ENCODE measurements around the gene EMC9. TPM values are rescaled to one million over a fixed set of nuclear protein-coding genes. Genes with fewer than 3 reads are reported as not detected.

The EMC9 gene
- total RNA-seq, 1 experiment from 2014 or later: 23.0 TPM

DNA sequence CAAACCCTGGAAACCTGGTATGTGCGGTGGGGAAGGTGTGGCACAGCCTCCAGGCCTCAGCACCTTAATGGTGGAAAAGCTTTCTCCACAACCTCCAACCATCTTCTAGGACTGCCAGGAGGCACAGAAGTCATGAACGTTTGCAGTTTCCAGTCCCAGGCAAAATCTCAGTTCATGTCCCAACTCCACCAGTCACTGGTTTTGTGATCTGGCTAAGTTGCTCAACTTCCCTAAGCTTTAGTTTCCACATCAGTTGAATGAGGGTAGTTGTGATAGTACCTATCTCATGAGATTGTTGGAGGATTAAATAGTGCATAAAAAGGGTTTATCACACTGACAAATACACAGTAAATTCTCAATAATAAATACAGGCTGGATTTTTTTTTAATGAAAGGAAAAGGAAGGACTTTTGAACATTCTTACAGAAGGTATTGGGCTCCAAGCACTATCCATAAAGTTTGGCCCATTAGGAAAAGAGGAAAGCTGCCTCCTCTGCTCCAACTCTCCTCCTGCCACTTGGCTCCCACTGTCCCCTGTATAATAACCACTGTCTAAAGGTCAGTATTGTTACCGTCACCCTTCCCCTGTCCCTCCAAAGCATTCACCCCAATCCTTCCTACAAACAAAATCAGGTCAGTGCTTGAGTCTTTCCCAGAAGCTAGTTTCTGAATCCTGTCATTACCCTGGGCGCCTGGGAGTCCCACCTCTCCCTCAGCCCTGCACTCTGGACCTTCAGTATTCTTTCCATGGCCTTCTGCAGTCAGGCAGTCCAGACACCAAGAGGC, 41.0 kb downstream of the EMC9 start:
- in situ Hi-C loops (cut with HindIII; ENCODE audit: low pct_unique_long_range_greater_than_20kb, low sequenced_read_pairs): no loop called here
- DNase-seq (ENCODE audit: low read depth): no peak

DNA sequence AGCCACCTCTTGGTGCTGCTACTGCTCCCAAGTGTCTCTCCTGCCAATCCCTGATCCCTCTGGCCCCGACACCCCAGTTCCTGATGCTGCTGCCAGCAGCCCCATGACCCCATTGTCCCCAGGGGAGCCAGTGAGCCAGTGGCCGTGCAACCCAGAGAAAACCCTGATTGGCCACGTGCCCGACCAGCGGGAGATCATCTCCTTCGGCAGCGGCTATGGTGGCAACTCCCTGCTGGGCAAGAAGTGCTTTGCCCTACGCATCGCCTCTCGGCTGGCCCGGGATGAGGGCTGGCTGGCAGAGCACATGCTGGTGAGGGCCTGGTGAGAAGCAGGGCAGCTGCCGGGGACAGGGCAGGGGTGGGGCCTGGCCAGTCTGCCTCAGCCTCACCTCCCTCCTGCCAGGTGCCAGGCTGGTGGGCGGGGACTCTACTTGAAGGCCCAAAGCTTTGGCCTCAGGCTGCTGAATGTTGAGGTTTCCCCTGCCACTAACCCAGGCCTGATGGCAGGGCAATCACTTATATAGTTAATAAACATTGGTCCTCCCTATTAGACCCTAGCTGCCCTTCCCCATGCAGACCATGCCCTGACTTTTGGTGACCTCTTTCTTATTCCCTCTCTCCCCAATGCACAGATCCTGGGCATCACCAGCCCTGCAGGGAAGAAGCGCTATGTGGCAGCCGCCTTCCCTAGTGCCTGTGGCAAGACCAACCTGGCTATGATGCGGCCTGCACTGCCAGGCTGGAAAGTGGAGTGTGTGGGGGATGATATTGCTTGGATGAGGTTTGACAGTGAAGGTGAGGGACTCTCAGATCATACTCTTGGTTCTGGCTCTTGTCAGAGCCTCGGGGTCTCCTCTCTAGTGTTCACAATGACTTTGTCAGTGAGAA, 42.2 kb downstream of the EMC9 start:
- in situ Hi-C loops (cut with HindIII; ENCODE audit: low pct_unique_long_range_greater_than_20kb, low sequenced_read_pairs): no loop called here
- no peak for DNase-seq (ENCODE audit: low read depth)

DNA sequence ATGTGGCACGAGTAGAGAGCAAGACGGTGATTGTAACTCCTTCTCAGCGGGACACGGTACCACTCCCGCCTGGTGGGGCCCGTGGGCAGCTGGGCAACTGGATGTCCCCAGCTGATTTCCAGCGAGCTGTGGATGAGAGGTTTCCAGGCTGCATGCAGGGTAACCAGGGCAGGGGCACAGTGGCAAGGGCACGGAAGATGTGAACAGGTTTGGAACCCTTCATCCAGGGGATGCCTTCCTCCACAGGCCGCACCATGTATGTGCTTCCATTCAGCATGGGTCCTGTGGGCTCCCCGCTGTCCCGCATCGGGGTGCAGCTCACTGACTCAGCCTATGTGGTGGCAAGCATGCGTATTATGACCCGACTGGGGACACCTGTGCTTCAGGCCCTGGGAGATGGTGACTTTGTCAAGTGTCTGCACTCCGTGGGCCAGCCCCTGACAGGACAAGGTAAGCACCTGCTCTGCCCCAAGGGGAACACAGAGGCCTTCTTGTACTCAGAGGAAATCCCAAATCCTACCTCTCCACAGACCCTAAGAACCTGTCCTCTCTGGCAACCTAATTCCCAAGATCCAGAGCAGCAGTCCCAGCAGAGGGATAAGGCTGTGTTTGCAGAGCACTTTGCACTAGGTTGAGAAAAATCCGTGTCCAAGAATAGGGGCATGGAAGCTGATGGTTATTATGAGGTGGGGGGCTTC, 43.0 kb downstream of the EMC9 start:
- in situ Hi-C loops (cut with HindIII; ENCODE audit: low pct_unique_long_range_greater_than_20kb, low sequenced_read_pairs): no loop called here
- no peak for DNase-seq (ENCODE audit: low read depth)

DNA sequence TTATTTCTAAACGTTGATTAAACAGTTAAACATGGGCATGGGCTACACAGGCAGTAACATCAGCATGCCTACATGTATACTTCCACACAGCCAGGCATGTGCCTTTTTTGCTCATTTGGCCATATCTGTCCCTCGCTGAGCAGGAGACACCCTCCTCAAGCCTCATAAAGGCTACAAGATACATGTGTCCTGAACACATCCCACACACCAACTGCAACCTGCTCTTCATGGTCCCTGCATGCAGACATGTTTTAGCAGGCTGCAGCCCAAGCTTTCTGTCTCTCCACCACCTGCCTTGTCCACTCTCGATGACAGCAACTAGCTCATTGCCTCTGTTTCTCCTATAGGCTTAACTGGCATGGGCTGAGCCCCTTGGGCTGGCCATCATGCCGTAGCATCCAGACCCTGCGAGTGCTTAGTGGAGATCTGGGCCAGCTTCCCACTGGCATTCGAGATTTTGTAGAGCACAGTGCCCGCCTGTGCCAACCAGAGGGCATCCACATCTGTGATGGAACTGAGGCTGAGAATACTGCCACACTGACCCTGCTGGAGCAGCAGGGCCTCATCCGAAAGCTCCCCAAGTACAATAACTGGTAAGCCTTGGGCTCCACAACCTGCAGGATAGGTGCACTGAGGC, 44.7 kb downstream of the EMC9 start:
- in situ Hi-C loops (cut with HindIII; ENCODE audit: low pct_unique_long_range_greater_than_20kb, low sequenced_read_pairs): no loop called here
- DNase-seq (ENCODE audit: low read depth): no peak

DNA sequence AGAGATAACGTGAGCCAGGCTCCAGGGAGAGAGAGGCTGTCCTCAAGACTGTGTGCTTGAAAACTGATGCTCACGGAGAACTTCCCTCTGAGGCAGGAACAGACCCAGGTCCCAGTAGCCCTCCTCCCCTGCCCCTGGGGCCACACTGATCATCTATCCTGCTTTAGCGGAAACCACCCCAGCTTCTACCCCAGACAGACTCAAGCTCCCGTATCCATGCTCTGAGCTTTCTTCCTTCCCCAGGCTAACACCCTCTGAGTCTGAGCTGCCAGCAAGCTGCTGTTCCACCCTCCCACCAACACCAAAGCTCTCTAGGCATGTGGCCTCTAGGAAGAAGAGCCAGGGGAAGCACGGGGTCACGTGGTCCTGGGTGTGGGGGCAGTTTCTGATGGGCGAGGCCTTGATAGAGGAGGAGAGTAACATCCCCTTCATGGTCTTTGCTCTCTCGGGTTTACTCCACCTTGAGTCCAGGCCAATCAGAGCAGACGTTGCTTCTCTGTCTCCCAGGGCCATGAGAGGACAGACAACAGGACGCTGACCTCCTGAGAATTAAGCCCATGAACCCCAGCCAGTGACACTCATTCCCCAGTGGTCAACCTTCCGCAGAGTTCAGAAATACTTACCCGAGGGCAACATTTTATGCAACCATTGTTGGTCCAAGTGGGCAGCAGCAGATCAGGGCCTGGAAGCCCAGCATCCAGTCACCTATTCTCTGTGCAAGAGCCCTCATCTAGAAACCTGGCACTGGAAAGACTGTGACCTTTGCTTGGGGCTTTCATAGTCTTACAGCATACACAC, 45.9 kb downstream of the EMC9 start:
- peak; percentile 88 for DNase-seq (ENCODE audit: low read depth)
- in situ Hi-C loops (cut with HindIII; ENCODE audit: low pct_unique_long_range_greater_than_20kb, low sequenced_read_pairs): no loop called here

DNA sequence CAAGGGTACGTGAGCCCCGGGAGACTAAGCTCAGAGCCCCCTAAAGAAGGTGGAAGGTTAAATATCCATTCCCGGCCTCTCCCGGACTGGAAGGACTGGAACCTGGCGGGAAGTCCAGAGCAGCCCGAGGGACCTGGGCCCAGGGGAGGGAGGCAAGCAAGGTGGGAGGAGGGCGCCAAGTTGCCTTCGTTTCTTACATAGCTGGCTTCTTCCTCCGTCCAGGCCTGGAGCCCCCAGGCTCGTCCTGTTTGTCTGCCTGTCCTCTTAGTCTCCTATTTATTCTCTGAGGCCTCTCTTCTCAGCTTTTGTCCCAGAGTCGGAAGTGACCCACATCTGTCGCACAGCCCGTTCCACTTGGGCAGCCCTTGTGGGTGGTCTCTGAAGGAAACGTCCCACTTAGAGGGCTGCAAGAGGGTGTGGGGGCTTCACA, 46.5 kb downstream of the EMC9 start:
- in situ Hi-C loops (cut with HindIII; ENCODE audit: low pct_unique_long_range_greater_than_20kb, low sequenced_read_pairs): no loop called here
- DNase-seq (ENCODE audit: low read depth): no peak

DNA sequence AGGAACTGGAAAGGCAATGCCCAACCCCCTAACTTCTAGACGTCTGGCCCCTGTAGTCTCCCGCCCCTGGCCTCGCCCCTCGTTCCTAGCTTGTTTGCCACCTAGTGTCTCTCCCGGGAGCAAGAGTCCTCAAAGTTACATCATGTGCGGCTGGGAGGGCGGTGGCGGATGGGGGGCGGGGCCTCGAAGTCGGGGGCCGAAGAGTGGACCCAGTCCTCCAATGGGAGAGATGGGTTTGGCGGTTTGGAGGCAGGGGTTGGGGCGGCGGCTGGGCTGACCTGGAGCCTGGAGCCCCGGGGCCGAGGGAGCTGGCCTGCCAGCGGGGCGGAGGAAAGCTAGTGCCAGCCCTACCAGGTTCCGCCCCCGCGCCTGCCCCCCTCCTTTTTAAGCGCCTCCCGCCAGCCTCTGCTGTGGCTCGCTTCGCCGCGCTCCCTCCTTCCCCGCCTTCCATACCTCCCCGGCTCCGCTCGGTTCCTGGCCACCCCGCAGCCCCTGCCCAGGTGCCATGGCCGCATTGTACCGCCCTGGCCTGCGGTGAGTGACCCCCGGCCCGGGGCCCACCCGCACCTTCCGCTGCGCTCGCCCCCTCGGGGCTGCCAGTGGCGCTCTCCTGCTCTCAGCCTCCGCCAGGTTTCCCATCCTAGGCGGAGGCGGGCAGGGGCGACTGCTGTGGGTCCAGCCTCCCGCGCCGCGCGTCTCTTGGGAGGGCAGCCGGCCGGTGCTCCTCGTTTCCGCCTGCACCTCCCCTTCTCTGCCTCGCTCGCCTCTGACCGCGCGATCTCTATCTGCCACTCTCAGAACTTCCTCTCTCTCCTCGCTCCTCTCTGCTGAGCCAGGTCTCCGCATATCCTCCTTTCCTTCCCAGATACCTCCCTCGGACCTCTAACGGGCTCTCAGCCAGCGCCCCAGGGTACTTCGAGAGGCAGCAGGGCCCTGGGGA, 47.2 kb downstream of the EMC9 start, which contains the start of gene PCK2:
Gene PCK2, plus strand, starts transcription at position 411 of the 940 bp plus-strand sequence. Its CDS starts 95 bp downstream, at position 506.
- DNase-seq (ENCODE audit: low read depth): peak; percentile 89
- in situ Hi-C loops (cut with HindIII; ENCODE audit: low pct_unique_long_range_greater_than_20kb, low sequenced_read_pairs): no loop called here

DNA sequence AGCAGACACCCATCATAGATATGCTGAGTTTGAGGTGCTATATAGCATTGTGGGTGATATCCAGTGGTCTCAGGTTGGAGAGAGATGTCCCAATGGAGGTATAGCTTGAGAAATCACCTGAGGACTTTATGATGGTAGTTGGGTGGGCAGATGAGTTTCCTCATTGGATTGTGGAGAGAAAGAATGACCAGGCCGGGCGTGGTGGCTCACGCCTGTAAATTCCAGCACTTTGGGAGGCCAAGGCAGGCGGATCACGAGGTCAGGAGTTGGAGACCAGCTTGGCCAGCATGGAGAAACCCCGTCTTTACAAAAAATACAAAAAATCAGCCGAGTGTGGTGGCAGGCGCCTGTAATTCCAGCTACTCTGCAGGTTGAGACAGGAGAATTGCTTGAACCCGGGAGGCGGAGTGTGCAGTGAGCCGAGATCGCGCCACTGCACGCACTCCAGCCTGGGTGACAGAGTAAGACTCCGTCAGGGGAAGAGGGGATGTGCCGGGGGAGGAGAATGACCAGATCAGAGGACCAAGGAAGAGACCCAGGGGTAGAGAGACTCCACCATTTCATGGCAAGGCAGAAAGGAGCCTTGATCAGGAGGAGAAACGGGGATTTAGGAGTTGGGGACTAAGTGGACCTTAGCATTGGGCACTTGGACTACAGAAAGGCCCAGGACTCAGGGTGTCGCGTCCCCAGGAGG, 48.0 kb downstream of the EMC9 start:
- in situ Hi-C loops (cut with HindIII; ENCODE audit: low pct_unique_long_range_greater_than_20kb, low sequenced_read_pairs): no loop called here

DNA sequence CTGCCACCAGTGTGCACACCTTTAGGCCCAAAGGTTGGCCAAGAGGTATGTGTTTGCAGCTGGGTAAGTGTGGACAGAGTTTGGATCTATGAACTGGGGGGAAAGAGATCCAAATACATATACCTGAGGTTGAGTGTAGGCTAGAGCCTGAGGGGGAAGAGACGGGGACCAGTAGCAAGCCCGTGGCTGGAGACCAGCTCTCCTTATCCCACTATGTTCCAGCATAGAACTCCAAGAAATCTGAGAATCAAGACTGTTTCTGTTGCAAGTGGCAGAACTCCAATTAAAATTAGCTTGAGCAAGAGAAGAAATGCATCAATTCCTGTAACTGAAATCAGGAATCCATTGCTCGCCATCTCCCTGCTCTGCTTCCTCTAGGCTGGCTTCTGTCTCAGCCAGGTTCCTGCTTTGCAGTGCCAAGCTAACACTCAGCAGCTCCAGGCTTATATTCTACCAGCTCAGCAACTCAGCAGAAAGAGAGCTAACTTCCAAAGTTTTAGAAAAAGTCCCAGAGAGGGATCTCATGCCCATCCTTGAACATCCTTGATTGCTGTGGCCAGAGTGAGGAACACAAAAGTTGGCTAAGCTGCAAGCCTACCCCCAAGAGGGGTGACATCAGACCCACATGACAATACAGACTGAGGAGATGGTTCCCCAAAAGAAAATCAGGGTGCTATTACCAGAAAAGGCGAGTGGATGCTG, 48.7 kb downstream of the EMC9 start:
- in situ Hi-C loops (cut with HindIII; ENCODE audit: low pct_unique_long_range_greater_than_20kb, low sequenced_read_pairs): no loop called here
- no peak for DNase-seq (ENCODE audit: low read depth)

More for the DNA sequence above, 48.0 kb downstream of the EMC9 start:
- DNase-seq (ENCODE audit: low read depth): no peak

DNA sequence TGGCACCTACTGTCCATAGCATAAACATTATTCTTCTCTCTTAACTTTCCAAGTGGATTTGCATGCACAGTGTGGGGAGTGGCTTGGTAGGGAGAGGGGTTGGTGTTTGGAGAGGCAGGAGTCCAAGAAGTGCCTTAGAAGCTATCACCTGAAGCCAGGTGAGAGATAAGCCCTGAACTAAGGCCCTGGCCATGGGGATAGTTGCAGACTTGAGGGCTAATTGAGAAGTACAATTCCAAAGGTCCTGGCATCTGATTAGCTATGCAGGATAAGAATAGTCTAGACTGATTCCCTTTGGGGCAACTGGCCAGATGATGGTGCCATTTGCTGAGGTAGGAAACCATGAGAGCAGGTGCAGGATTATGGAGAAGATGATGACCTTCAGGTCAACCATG, 49.3 kb downstream of the EMC9 start:
- in situ Hi-C loops (cut with HindIII; ENCODE audit: low pct_unique_long_range_greater_than_20kb, low sequenced_read_pairs): no loop called here
- DNase-seq (ENCODE audit: low read depth): no peak

DNA sequence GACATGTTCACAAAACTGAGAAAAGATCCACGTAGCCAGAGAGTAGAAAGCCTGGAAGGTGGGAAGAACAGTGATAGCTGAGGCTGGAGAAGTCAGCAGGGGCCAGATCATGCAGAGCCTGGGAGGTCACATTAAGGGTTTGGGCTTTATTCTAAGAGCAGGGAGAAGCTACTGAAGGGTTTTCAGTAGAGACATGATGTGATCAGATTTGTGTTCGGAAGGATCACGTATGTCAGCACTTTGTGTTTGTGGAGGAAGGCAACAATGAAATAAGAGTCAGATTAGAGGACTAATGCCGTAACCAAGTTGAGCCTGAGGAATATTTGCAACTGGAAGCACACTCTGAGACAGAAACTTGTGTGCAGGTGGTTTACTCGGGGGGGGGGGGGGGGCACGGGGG, 51.5 kb downstream of the EMC9 start:
- DNase-seq (ENCODE audit: low read depth): no peak
- in situ Hi-C loops (cut with HindIII; ENCODE audit: low pct_unique_long_range_greater_than_20kb, low sequenced_read_pairs): no loop called here

Other genes with a start within 250 kb of the EMC9 start
- 50.0 and 62.4 TPM in 2 replicates for gene DHRS4, start 187.8 kb downstream of the EMC9 start, total RNA-seq (2014; rRNA removed; shearing (Covaris generic); ENCODE audit: low replicate concordance)
- gene DHRS4L2, start 152.7 kb downstream of the EMC9 start, total RNA-seq (2014; rRNA removed; shearing (Covaris generic); ENCODE audit: low replicate concordance): 15.3 and 32.1 TPM in 2 replicates
- 0.26 TPM in 1 of 2 replicates, not detected in the other for gene CARMIL3, start 89.6 kb downstream of the EMC9 start, total RNA-seq (2014; rRNA removed; shearing (Covaris generic); ENCODE audit: low replicate concordance)
- 0.07 TPM in 1 of 2 replicates, not detected in the other for gene CPNE6, start 70.0 kb downstream of the EMC9 start, total RNA-seq (2014; rRNA removed; shearing (Covaris generic); ENCODE audit: low replicate concordance)
- 19.5 and 54.7 TPM in 2 replicates for gene PCK2, start 47.3 kb downstream of the EMC9 start, total RNA-seq (2014; rRNA removed; shearing (Covaris generic); ENCODE audit: low replicate concordance)
- gene DCAF11, start 26.8 kb downstream of the EMC9 start, total RNA-seq (2014; rRNA removed; shearing (Covaris generic); ENCODE audit: low replicate concordance): 47.4 and 117 TPM in 2 replicates
- gene NRL, start 26.6 kb downstream of the EMC9 start, total RNA-seq (2014; rRNA removed; shearing (Covaris generic); ENCODE audit: low replicate concordance): 1.8 TPM in 1 of 2 replicates, not detected in the other
- not detected in 2 replicates for gene FITM1, start 10.9 kb downstream of the EMC9 start, total RNA-seq (2014; rRNA removed; shearing (Covaris generic); ENCODE audit: low replicate concordance)
- 77.8 and 123 TPM in 2 replicates for gene PSME1, start 5.4 kb downstream of the EMC9 start, total RNA-seq (2014; rRNA removed; shearing (Covaris generic); ENCODE audit: low replicate concordance)
- 191 and 202 TPM in 2 replicates for gene PSME2, start 5.0 kb upstream of the EMC9 start, total RNA-seq (2014; rRNA removed; shearing (Covaris generic); ENCODE audit: low replicate concordance)
- 46.1 and 48.9 TPM in 2 replicates for gene RNF31, start 5.9 kb upstream of the EMC9 start, total RNA-seq (2014; rRNA removed; shearing (Covaris generic); ENCODE audit: low replicate concordance)
- 29.9 and 36.1 TPM in 2 replicates for gene IRF9, start 19.7 kb upstream of the EMC9 start, total RNA-seq (2014; rRNA removed; shearing (Covaris generic); ENCODE audit: low replicate concordance)
- not detected in 2 replicates for gene REC8, start 30.5 kb upstream of the EMC9 start, total RNA-seq (2014; rRNA removed; shearing (Covaris generic); ENCODE audit: low replicate concordance)
- 25.7 and 32.7 TPM in 2 replicates for gene IPO4, start 47.2 kb upstream of the EMC9 start, total RNA-seq (2014; rRNA removed; shearing (Covaris generic); ENCODE audit: low replicate concordance)
- gene TM9SF1, start 53.9 kb upstream of the EMC9 start, total RNA-seq (2014; rRNA removed; shearing (Covaris generic); ENCODE audit: low replicate concordance): 50.9 and 57.1 TPM in 2 replicates
- not detected in 2 replicates for gene TSSK4, start 64.1 kb upstream of the EMC9 start, total RNA-seq (2014; rRNA removed; shearing (Covaris generic); ENCODE audit: low replicate concordance)
- 23.3 and 52.2 TPM in 2 replicates for gene CHMP4A, start 71.9 kb upstream of the EMC9 start, total RNA-seq (2014; rRNA removed; shearing (Covaris generic); ENCODE audit: low replicate concordance)
- gene MDP1, start 74.5 kb upstream of the EMC9 start, total RNA-seq (2014; rRNA removed; shearing (Covaris generic); ENCODE audit: low replicate concordance): 19.8 and 23.5 TPM in 2 replicates
- gene NEDD8, start 90.8 kb upstream of the EMC9 start, total RNA-seq (2014; rRNA removed; shearing (Covaris generic); ENCODE audit: low replicate concordance): 129 and 160 TPM in 2 replicates
- gene GMPR2, start 91.3 kb upstream of the EMC9 start, total RNA-seq (2014; rRNA removed; shearing (Covaris generic); ENCODE audit: low replicate concordance): 57.8 and 93.4 TPM in 2 replicates
- gene TINF2, start 101.0 kb upstream of the EMC9 start, total RNA-seq (2014; rRNA removed; shearing (Covaris generic); ENCODE audit: low replicate concordance): 27.7 and 38.3 TPM in 2 replicates
- gene TGM1, start 121.6 kb upstream of the EMC9 start, total RNA-seq (2014; rRNA removed; shearing (Covaris generic); ENCODE audit: low replicate concordance): 0.44 TPM in 1 of 2 replicates, not detected in the other
- 10.3 and 12.9 TPM in 2 replicates for gene RABGGTA, start 130.0 kb upstream of the EMC9 start, total RNA-seq (2014; rRNA removed; shearing (Covaris generic); ENCODE audit: low replicate concordance)
- 5.3 and 9.2 TPM in 2 replicates for gene DHRS1, start 158.2 kb upstream of the EMC9 start, total RNA-seq (2014; rRNA removed; shearing (Covaris generic); ENCODE audit: low replicate concordance)
- 8.8 and 13.8 TPM in 2 replicates for gene NOP9, start 158.3 kb upstream of the EMC9 start, total RNA-seq (2014; rRNA removed; shearing (Covaris generic); ENCODE audit: low replicate concordance)
- gene CIDEB, start 166.4 kb upstream of the EMC9 start, total RNA-seq (2014; rRNA removed; shearing (Covaris generic); ENCODE audit: low replicate concordance): 1.0 and 6.8 TPM in 2 replicates
- 0.98 TPM in 1 of 2 replicates, not detected in the other for gene LTB4R2, start 168.5 kb upstream of the EMC9 start, total RNA-seq (2014; rRNA removed; shearing (Covaris generic); ENCODE audit: low replicate concordance)
- 0.12 and 2.7 TPM in 2 replicates for gene LTB4R, start 169.9 kb upstream of the EMC9 start, total RNA-seq (2014; rRNA removed; shearing (Covaris generic); ENCODE audit: low replicate concordance)
- not detected in 2 replicates for gene ADCY4, start 193.5 kb upstream of the EMC9 start, total RNA-seq (2014; rRNA removed; shearing (Covaris generic); ENCODE audit: low replicate concordance)
- gene RIPK3, start 198.4 kb upstream of the EMC9 start, total RNA-seq (2014; rRNA removed; shearing (Covaris generic); ENCODE audit: low replicate concordance): not detected in 2 replicates
- not detected in 2 replicates for gene NFATC4, start 226.6 kb upstream of the EMC9 start, total RNA-seq (2014; rRNA removed; shearing (Covaris generic); ENCODE audit: low replicate concordance)

All from Caki2 (cell line).